ENCODE results near the gene PLCH2.

DNA sequence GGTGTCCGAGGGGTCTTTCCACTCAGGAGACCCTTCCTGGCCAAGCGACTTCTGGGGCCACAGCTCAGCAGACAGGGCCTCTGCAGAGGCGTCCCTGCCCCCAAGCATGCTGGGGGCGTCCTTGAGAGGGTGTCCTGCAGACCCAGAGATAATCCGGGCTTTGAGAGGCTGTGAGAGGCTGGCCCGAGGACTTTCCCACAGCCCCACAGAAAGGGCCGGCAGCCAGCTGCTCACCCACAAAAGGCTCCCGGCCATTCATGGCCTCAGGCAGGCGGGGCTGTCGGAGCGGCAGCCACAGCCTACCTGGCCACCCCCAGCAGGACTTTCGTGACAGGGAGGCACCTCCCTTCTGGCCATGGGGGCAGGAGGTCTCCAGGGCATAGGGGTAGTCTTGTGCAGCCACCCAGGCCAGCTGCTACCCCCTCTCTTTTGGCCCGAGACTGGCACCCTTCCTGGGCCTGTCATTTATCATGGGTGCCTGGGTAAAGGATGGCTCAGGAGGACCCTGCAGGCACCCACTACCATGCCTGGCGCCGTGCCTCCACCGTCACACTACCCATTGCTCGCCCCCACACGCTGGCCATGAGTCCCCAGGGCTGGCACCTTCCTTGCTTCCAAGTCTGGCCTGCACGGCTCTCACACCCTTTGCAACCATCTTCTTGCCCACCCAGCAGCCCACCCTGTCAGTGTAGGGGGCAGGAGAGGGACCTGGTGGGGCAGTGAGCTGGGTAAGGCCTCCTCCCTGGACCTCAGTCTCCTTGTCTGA lies 69.0 kb downstream of the PLCH2 start:
- TF ChIP-seq, protein P1, sequence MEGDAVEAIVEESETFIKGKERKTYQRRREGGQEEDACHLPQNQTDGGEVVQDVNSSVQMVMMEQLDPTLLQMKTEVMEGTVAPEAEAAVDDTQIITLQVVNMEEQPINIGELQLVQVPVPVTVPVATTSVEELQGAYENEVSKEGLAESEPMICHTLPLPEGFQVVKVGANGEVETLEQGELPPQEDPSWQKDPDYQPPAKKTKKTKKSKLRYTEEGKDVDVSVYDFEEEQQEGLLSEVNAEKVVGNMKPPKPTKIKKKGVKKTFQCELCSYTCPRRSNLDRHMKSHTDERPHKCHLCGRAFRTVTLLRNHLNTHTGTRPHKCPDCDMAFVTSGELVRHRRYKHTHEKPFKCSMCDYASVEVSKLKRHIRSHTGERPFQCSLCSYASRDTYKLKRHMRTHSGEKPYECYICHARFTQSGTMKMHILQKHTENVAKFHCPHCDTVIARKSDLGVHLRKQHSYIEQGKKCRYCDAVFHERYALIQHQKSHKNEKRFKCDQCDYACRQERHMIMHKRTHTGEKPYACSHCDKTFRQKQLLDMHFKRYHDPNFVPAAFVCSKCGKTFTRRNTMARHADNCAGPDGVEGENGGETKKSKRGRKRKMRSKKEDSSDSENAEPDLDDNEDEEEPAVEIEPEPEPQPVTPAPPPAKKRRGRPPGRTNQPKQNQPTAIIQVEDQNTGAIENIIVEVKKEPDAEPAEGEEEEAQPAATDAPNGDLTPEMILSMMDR (IDR thresholded peaks at IDR 0.05; ENCODE audit: low read depth, low read length, poor library complexity, severe bottlenecking) = no peak
- no peak for TF ChIP-seq EZH2phosphoT487 (IDR thresholded peaks at IDR 0.05; ENCODE audit: borderline replicate concordance, low read length)

Measured in DOHH2 (cell line).